Stimulated activated CD8-positive, alpha-beta memory T cell treated with anti-CD3 and anti-CD28 coated beads, Interleukin-12 subunit alpha, Interleukin-12 subunit beta, amount 100 ng/mL, for 24 hours (primary cell): Measurements from ENCODE around the gene MMP7.

ENCODE experiments used
- DNase-seq: peaks from one replicate; pipeline ENCODE4 v3.0.0-alpha.2; 2020; ENCODE audit errors: extremely low read depth

Gene MMP7, protein sequence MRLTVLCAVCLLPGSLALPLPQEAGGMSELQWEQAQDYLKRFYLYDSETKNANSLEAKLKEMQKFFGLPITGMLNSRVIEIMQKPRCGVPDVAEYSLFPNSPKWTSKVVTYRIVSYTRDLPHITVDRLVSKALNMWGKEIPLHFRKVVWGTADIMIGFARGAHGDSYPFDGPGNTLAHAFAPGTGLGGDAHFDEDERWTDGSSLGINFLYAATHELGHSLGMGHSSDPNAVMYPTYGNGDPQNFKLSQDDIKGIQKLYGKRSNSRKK

DNA sequence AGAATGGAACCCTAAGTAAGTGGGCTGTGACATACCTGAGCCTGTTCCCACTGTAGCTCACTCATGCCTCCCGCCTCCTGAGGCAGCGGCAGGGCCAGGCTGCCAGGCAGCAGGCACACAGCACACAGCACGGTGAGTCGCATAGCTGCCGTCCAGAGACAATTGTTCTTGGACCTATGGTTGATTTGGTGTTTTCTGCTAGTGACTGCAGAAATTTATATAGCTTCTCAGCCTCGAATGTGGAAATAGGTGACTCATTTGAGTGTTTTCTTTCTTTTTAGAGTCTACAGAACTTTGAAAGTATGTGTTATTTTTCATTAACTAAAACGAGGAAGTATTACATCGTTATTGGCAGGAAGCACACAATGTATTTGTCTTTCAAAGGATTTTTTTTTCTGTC, at the start of gene MMP7:
Gene MMP7 (minus strand): TSS at position 190 of the 400 bp plus-strand sequence. CDS start 47 bp downstream, at position 143.
- no peak for DNase-seq

DNA sequence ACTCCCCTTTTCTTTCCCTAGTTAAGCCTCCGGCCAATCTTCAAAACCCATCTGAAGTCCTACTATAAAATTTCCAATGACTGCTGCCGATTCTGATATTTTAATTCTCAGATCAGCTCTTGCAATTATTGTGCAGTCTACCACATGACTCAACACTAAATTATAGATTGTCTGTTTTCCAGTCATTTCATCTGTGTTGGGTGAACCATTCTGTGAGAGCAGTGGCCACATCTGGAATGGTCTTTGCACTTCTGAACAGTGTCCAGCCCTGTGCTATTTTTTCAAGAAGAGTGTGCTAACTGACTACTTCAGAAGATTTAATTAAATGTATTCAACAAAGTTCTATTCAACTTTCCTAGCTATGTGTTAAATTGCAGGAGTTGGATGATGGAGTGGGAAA, 47.2 kb upstream of the MMP7 start:
- no peak for DNase-seq

DNA sequence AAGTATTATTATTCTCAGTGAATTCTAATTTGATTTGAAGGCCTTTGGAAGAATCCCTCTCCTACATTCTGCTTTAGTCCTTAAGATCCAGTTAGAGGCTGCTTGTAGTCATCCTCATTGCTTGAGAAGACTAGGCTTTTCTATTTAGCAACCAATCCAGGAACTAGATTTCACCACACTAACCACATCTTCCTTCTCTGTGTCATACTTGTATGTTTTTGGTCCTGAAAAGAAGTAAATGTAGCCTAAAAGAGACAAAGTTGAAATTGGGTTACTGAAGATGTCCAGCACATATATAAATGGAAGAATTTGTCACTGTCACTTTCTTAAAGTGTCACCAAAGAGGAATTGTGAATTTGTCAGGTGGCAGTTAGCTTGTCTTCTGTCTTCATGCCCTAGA, 46.6 kb upstream of the MMP7 start:
- DNase-seq = no peak

DNA sequence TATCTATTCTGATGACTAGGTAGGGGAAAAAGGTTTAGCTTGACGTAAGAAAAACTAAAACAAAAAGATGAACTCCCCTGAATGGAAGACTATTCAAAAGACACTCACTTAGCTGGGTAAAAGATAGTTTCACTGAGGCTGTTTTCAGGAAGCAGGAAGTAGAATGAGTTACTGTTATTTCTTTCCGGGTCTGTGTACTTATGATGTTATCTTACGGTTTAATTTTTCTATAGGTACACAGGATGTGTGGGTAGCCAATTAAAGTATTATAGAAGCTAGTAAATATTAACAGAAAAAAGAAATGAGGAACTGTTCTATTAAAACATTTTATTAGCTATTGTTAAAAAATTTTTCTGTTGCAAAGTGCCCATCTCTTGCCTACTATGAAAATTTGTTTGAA, 45.8 kb upstream of the MMP7 start:
- DNase-seq = no peak

DNA sequence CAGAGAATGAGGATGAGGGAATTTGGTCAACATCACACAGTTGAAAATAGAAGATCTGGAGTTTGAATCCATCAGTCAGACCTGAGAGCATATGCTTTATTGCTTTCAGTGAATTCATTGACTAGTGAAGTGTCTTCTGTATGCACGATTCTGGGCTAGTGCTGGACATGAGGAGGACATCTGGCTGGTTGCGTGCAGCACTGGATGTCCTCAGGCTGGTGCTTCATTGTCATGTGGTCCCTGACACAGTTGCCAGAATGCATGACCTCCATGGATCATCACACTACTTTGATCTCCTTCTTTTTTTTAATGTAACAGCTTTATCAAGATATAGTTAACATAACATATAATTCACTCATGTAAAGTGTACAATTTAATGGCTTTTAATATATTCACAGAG, 44.5 kb upstream of the MMP7 start:
- DNase-seq = no peak

DNA sequence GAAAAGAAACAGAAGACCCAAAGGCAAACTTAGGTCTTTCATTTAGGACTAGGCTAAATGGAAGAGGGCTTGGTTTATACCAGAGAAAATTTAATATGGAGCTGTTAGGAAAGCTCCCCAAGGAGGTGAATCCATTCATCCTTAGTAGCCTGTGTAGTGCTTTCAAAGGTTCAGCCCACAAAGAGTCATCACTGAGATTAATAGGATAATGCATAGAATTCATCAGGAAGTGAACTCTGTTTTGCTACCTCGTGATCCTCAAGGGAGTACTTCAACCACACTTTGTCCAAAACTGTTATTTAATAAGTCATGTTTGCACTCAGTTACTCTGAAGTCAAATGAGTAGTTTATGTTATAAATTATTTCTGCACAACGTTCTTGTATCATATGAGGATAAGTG, 43.3 kb upstream of the MMP7 start:
- no peak for DNase-seq

DNA sequence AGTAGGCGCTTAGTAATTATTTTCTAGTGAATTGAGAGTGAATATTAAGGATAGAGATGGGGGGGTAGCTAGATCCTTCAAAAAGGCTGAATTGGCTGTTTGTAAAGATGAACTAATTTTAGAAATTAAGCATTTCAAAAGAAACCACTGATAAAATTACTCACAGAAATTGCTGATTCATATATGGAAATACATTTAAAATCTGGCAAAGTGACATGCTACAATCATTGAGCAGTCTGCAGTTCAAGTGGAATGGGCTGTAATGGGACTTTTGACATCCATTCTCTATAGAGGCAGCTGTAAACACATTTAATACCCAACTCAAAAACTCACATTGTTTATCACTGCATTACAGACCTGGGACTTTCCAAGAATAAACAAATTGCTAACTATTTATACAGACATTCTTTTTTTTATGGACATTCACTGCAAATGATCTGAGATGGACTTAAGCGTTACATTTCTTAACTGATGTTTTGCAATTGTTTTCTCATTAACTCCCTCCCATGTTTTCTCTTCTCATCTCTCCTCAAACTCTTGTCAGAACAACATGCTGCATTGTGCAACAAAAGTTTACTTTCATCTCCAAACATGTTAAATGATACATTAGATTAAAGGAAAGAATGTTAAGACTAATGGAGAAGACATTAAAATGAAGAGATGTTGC, 42.1 kb upstream of the MMP7 start:
- DNase-seq = no peak

DNA sequence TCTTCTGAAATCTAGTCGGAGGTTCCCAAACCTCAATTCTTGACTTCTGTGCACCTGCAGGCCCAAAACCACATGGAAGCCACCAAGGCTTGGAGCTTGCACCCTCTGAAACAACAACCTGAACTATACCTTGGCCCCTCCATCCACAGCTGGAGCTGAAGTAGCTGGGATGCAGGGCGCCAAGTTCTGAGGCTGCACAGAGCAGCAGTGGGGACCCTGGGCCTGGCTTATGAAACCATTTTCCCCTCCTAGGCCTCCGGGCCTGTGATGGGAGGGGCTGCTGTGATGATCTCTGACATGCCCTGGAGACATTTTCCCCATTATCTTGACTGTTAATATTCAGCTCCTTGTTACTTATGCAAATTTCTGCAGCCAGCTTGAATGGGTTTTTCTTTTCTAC, 38.3 kb upstream of the MMP7 start:
- no peak for DNase-seq

DNA sequence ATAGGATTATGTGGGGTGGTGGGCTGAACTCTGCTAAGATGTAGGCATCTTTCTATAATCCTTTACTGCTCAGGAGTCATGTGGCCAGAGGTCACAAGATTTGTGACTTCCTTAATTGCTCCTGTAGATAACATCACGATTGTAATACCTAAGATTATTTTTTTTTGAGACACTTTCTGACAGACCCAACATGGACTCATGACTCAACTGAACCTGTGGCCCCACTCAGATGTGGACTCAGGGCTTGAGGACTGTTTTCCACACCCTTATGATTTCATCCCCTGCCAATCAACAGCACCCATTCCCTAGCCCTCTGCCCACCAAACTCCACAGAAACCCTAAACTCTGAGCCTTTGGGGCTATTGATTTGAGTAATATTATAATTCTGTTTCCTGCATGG, 35.6 kb upstream of the MMP7 start:
- no peak for DNase-seq

DNA sequence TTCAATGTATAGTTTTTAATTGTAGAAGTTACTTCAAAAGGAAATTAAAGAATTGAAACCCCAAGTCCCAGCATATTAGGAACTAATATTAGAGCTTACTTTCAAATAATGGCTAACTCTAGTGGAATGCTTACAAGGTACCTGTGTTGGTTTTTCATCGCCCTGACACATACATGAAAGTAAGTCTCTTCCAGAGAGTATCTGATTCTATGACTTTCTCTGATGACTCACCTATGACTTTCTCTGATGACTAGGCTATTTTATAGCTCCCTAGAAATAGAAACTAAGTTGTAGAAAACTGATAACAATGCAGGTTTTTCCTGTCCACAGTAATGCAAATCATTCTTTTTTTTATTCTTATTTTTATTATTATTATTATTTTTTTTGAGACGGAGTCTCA, 33.6 kb upstream of the MMP7 start:
- no peak for DNase-seq

DNA sequence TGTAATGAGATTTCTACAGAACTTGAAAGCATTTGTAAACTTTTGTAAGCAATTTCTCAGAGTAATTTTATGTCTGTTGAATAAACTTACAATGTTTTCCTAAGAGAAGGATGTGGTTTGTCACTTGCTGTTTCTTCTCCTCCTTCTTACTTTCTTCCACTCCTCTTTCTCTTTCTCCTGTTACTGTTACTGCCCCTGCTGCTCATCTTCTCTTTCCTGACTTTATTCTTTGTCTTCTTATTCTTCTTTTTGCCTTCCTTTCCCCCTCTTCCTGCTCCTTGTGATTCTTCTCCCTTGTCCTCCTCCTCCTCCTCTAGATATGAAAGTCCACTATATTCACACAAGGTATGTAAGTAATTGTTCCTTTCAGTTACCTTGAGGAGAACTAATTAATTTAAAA, 31.1 kb upstream of the MMP7 start:
- no peak for DNase-seq

DNA sequence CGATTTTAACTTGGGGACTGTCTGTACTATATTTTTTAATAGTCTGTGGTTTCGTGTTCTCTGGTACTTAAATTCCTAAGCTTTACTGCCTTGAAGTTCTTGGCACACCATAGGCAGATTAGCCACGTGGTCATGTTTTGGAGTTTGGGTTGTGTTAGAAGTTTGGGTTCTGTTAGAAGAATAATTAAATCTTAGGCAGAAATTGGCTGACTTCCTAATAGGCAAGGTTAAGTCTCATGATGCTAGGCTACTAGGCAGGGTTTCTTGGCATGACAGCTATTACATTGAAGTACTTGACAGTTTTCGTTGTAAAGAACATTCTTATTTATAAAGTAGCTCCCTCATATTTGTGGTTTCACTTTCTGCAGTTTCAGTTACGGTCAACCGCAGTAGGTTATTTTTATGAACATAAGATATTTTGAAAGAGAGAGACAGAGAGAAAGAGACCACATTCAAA, 30.0 kb upstream of the MMP7 start:
- no peak for DNase-seq

DNA sequence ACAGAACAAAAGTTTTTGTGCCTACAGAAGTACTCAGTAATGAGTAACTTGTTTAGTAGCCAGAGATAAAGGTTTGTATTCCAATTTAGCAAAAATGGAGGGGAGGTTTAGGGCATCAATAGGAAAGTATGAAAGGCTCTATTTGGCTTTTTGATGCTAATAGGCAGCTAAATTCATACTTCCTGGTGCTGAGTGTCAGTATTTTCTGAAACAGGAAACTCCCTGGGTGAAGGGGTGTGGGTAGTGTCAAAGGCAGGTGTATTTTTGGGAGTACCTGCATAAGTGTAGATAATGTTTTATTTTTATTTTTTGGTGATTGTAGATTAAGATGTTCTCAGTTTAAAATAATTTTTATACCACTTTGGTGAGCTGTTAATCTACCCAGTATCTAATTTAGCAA, 29.3 kb upstream of the MMP7 start:
- DNase-seq = no peak

DNA sequence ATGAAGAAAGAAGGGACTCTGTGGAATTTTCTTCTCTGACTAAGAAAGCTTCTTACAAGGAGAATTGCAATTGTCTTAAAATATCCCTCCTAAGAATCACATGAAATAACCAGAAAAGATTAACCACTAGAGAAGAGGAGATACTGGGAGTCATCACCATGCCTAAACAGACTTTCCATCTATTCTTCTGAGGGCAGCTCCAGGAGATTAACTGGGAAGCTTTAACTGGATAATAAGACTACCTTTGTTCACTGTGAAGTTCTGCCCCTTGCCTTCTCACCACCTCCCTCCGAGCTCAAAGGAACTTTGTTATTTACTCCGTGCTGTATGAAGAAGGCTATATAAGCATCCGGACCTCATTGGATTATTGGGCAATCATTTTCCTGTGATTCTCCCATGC, 24.5 kb upstream of the MMP7 start:
- no peak for DNase-seq

DNA sequence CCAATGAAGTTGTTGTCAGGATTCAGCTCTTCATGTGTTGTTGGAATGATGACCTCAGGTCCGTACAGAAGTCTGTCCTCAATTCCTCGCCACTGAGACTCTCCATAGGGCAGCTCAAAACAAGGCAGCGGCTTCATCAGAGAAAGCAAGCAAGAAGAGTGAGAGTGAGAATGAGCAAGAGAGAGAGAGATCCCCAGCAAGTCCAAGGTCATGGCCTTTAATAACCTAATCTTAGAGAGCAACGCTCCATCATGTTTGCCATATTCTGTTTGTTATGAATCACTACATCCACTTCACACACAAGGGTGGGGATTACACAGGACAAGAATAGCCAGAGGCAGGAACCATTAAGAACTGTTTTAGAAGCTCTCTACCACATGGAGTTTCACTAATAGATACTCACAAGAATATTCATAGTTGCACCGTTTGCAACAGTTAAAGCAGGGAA, 23.3 kb upstream of the MMP7 start:
- no peak for DNase-seq

DNA sequence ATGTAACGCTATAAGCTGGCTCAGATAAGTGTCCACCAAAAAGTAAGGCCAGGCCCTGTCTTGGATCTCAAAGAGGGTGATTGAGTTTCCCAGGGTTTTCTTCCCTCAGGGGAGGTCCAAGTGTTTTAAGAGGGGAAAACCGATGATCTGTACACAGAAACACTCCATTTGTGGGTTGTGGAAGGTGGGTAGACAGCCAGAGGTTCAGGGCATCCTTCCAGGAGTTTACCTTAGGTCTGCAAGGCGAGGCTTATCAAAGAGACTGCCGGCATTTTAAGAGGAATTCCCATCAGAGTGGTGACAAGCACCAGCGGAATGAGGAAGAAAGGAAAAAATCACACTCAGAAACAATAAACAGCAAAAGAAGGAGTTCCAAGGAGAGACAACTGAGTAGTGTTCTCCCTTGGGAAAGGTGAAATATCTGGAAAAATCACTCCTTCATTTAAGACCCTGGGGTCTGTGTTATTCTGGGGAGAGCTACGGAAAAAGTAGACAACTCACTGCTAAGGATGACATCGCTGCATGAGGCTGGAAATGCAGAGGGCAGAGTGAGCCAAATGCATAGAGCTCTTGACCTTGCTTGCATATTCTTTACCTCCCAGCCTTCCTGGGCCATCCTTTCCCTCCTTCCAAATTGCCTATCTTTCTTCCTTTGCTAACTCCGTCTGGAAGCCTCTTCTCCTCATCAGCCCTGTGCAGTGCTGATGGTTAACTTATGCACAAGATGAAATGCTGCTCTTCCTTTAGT, 22.1 kb upstream of the MMP7 start:
- DNase-seq = no peak

DNA sequence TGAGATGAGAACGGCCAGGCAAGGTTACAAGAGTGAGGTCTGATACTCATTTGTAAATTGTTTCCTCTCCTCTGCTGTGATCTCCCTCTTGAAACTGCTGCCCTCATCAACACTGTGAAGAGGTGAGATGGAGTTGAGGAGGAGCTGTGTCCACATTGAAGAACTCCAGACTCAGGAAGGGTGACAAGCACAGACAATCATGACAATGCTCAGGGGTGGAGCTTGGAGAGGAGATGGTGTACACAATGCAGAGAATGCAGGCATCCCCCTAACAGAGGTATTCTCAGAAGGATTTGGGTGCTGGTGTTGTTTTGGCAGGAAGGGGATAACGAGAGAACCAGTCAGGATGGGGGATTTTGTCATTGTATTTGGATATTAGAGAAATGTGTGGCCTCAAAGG, 21.5 kb upstream of the MMP7 start:
- no peak for DNase-seq

DNA sequence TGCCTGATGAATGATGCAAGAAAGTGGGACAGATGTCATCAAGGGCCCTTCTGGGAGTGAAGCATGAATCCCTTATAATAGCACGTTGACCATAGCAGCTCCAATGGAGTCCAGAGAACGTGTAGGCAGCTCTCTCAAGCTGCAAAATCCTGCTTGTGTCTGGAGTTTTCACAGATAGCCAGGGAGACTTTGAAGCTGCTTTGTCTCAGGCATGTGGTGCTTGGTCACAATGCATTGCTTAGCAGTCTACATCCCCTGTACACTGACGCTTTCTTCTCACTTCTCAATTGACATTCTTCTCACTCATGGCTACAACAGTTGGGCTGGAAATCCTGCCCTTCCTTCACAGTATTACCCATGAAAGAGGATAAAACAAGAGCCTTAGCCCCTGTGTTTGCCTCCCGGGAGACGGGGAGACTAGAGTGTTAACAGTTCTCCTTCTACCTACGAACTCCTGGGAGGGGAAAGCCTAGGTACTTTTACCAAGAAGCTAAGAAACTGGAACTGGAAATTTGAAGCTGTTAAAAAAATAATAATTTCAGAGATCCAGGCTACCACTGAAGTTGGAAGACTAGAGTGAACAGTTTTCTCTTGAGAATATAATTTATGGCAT, 20.7 kb upstream of the MMP7 start:
- no peak for DNase-seq

DNA sequence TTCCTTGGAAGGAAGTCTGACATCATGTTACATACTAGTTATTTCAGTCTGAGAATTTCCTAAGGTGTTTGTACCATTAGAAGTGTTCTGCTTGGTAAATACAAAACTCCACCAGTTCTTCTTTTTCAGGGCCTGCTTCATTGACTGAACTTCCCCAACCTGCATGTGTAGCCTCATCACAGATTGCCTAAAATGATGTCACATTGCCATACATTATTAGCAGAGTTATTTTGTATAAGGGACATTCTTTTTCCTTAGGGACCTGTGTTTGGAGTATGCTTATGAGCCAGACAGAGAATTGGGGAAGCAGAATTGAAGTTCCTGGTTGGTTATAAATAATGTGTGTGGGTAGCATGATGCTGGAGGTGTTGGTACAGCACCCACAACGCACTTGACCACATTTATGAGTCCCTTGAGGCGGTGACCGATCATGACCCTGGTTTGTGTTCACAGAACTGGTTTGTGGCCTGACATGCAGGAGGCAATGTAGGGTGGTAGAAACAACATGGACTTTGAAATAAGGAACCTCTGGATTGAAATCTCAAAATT, 16.4 kb upstream of the MMP7 start:
- no peak for DNase-seq

DNA sequence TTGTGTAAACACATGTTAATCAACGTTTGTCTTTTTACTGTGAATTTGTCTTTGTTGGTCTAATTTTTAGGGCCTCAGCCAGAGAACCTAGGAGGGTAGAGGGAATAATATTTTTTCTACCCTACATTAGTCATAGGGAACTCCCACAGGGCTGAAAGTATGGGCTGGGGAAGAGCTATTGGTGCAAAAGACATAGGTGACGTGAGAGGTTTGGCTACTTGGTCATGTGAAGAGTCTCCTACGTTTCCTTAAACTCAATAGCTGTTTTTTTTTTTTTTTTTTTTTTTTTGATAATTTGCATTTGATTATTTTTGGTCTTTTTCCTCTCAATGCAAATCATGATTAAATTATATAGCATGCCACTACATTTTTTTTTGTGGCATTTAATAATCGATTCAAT, 15.9 kb upstream of the MMP7 start:
- DNase-seq = no peak

DNA sequence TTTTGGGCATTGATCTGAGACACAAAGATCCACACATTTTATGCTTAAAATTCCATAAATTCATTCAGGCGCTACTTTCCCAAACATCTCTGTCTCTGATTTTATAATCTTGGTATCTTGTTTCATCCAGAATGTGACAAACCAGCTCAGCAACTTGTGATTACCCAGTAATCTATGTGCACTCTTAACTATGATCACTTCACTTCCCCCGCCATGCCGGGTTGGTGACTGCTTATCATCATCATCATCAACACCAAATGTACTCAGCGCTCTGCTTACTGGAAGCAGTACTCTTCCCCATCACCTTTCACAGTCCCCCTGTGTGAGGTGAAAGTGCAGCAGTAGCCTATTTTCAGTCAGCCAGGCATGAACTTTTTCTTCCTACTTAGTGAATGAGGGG, 15.2 kb upstream of the MMP7 start:
- no peak for DNase-seq

DNA sequence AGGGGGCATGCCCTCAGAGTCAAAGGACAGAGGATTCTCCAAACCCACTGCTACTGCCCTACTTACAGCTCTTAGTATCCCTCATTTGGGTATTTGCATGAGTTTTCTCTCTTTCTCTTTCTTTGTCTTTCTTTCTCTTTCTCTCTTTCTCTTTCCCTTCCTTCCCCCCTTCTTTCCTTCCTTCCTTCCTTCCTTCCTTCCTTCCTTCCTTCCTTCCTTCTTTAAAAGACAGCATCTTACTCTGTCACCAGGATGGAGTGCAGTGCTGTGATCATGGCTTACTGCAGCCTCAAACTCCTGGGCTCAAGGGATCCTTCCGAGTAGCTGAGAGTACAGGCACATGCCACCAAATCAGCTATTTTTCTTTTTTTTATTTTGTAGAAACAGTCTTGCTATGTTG, 14.0 kb upstream of the MMP7 start:
- no peak for DNase-seq
